Mucosa of descending colon (tissue), 3 donors: ENCODE data around the gene CST8. TPM values are rescaled to one million over a fixed set of nuclear protein-coding genes. Genes with fewer than 3 reads are reported as not detected.

ENCODE experiments used
- ATAC-seq: fragments of 200-7000 bp; cut with Tn5 transposase; one replicate; pipeline ENCODE4 v1.9.1; 2020; ENCODE audit warnings: mild to moderate bottlenecking, moderate library complexity
- DNase-seq, 3 donors: peaks; one replicate each; pipeline ENCODE4 v3.0.0-alpha.2; 2020
- H3K36me3 ChIP-seq: fragments of 200-600 bp; one replicate; pipeline ENCODE4 v1.8.0; 2021; ENCODE audit warnings: low read depth, mild to moderate bottlenecking
- H3K4me1 ChIP-seq: fragments of 200-600 bp; one replicate; pipeline ENCODE4 v1.8.0; 2021; ENCODE audit warnings: low read depth, mild to moderate bottlenecking
- H3K4me3 ChIP-seq: fragments of 200-600 bp; one replicate; pipeline ENCODE4 v1.8.0; 2021; ENCODE audit warnings: mild to moderate bottlenecking
- H3K9me3 ChIP-seq: fragments of 200-600 bp; one replicate; pipeline ENCODE4 v1.8.0; 2021; ENCODE audit warnings: mild to moderate bottlenecking
- intact Hi-C, 2 donors: fragments of 100-400 bp; cut with DNase I in 1 of 2; cut with micrococcal nuclease in 1 of 2; formaldehyde crosslinking; loops; one replicate each; pipeline versions ENCODE4 v1.11.0 to v1.11.1; 2022; cut with DNase I, micrococcal nuclease
- total RNA-seq, 3 donors: library from RNA; stranded (reverse); fragmentation: NEBNext Ultra II Directional in 2 of 3; extraction: Animal tissue kit (Norgen Biotek cat#: 25700) in 2 of 3; gene quantifications; one replicate each; pipeline versions ENCODE4 v1.2.1 to v1.2.4, GENCODE V29; 2021 to 2023
- TF ChIP-seq, protein P1 (sequence below): fragments of 200-600 bp; IDR thresholded peaks from one replicate; pipeline ENCODE4 v1.8.0; 2022; ENCODE audit warnings: antibody characterized with exemption, mild to moderate bottlenecking
- donor health status: DM: no; HTN: no; CAD: no; lungs with moderate emphysema.
- donor health status: DM: no; HTN: no; CAD: no.
- donor health status: DM: no; HTN: yes; CAD: no.

The CST8 gene
- total RNA-seq, 3 donors from 2014 or later: not detected

DNA sequence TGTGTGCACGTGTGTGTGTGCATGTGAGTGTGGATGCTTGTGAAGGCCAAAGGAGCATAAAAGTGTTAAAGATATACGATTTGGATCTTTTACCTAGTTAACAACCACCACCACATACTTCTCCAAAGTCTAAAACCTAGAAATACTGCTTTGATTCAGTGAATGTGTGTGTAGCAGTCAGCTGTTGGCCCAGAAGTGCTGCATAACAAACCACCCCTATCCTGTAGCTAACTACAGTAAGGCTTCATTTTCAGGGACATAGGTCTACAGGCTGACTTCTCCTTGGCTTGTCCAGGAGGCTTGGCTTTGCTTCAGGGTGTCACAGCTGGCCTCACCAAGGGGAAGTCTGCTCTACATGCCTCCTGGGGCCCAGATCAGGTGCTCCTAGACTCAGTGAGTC is 2.4 kb upstream of the CST8 start:
- H3K4me1 ChIP-seq: no peaks in the 10 kb centered on the region
- no peaks in the 10 kb centered on the region for H3K9me3 ChIP-seq
- TF ChIP-seq, protein P1, sequence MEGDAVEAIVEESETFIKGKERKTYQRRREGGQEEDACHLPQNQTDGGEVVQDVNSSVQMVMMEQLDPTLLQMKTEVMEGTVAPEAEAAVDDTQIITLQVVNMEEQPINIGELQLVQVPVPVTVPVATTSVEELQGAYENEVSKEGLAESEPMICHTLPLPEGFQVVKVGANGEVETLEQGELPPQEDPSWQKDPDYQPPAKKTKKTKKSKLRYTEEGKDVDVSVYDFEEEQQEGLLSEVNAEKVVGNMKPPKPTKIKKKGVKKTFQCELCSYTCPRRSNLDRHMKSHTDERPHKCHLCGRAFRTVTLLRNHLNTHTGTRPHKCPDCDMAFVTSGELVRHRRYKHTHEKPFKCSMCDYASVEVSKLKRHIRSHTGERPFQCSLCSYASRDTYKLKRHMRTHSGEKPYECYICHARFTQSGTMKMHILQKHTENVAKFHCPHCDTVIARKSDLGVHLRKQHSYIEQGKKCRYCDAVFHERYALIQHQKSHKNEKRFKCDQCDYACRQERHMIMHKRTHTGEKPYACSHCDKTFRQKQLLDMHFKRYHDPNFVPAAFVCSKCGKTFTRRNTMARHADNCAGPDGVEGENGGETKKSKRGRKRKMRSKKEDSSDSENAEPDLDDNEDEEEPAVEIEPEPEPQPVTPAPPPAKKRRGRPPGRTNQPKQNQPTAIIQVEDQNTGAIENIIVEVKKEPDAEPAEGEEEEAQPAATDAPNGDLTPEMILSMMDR: no peak
- no peaks in the 10 kb centered on the region for H3K36me3 ChIP-seq
- no peak overlapping the region for H3K4me3 ChIP-seq
- no peak for ATAC-seq
- no peak for DNase-seq
- intact Hi-C loops: no loop called here

DNA sequence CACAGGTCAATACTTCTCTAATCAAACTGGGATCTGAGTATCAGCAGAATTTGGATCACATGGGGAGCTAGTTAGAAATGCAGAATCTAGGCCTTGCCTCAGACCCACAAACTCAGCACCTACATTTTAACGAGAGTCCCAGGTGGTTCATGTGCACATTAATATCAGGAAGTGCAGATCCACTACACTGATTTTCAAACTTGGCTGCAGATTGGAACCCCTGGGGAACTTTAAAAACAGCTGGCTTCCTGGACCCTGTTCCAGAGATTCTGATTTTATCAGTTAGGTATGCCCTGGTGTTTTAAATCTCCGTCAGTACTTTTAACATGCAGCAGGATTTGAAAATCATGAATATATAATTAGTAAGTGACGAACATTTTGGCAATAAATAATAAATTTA is 1.9 kb upstream of the CST8 start:
- H3K36me3 ChIP-seq: no peaks in the 10 kb centered on the region
- H3K4me1 ChIP-seq: no peaks in the 10 kb centered on the region
- intact Hi-C loops: no loop called here
- DNase-seq (no peak), ATAC-seq (no peak)
- TF ChIP-seq, protein P1: no peak
- no peak overlapping the region for H3K4me3 ChIP-seq
- H3K9me3 ChIP-seq: no peaks in the 10 kb centered on the region

DNA sequence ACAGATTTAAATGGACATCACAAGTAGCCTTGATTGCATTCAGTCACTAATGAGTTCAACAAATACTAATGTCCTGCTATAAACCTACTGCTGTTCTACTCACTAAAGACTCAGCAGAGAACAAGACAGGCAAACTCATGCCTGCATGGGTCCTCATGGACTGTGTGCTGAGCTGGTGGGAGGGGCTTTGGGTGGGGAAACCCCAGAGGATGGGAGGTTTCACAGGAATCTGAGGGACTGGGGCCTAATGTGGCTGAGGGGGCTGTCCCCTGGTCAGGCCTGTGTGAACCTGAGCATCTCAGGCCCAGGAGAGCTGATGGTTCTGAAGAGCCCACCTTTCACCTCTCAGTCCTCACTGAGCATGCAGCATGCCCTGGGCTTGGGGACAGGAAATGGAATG is 1.4 kb downstream of the CST8 start:
- H3K4me3 ChIP-seq: no peak overlapping the region
- no peak for DNase-seq
- ATAC-seq: no peak
- H3K4me1 ChIP-seq: no peaks in the 10 kb centered on the region
- TF ChIP-seq, protein P1: no peak
- intact Hi-C loops: no loop called here
- no peaks in the 10 kb centered on the region for H3K36me3 ChIP-seq
- no peaks in the 10 kb centered on the region for H3K9me3 ChIP-seq

DNA sequence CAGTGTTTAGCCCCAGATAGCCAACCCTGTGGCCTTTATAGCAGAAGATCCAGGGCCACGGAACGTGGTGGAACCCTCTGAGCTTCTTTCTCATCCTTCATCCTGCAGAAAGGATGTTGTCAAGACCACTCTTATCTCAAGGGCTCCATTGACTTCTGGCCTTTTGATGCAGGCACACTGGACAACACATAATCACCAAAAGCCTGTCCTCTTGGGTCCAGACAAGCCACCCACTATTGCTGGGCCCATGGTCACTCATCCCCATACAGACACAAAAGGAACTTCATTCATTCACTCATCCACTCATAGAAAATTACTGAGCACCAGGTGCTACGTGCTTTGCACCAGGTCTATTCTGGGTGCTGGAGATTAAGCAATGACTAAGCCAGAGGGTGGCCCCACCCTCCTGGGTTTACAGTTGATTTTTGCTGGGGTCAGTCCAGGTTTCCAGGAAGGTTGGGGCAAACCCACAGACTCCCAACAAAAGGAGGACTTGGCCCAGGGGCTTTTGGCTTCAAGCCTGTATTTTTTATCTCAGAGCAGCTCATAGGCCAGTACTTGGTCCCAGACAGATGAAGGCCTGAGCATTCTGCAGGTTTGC is 2.4 kb downstream of the CST8 start:
- TF ChIP-seq, protein P1: no peak
- DNase-seq (no peak), ATAC-seq (no peak)
- Histone ChIP-seq H3K4me1 (no peaks in the 10 kb centered on the region), H3K9me3 (no peaks in the 10 kb centered on the region), H3K36me3 (no peaks in the 10 kb centered on the region), H3K4me3 (no peak overlapping the region)
- intact Hi-C loops: no loop called here

DNA sequence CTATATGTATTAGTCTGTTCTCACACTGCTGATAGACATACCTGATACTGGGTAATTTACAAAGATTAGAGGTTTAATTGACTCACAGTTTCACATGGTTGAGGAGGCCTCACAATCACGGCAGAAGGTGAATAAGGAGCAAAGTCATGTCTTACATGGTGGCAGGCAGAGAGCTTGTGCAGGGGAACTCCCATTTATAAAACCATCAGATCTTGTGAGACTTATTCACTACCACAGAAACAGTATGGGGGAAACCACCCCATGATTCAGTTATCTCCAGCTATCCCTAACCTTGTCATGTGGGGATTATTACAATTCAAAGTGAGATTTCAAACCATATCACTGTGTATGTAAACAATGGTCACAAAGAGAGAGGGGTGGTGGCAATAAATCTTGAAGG is 6.6 kb downstream of the CST8 start:
- Histone ChIP-seq H3K4me3 (no peak overlapping the region), H3K36me3 (no peaks in the 10 kb centered on the region), H3K4me1 (no peaks in the 10 kb centered on the region), H3K9me3 (no peaks in the 10 kb centered on the region)
- intact Hi-C loops: no loop called here
- TF ChIP-seq, protein P1: no peak
- ATAC-seq (no peak), DNase-seq (no peak)

DNA sequence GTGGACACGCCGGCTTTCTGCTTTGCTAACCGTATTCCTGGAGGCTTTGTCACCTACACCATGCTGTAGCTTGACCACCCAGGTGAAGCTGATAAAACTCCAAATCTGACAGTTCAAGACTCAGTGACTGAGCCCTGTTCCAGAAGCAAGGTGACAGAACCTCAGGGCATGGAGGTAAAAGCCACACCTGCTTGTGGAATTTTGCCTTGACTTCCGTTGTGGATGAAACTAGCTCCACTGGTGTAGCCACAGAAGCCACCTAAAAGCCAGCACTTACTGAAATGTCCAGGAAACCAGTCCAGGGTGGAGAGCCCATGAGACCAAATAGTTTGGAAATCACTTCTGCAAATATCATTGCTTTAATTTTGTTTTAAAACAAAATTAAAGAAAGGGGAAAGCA is 11.0 kb downstream of the CST8 start:
- ATAC-seq (no peak), DNase-seq (no peak)
- no peaks in the 10 kb centered on the region for H3K9me3 ChIP-seq
- no peaks in the 10 kb centered on the region for H3K36me3 ChIP-seq
- TF ChIP-seq, protein P1: no peak
- no peak overlapping the region for H3K4me3 ChIP-seq
- intact Hi-C loops: no loop called here
- H3K4me1 ChIP-seq: no peaks in the 10 kb centered on the region
